Testis (tissue), 2 donors: ENCODE measurements around the gene GARIN5B.

Source experiments
- CTCF ChIP-seq, 3 experiments: fragments of 450-650 bp in 2 of 3; fragments of 200-600 bp in 1 of 3; sonication (generic) in 1 of 3; IDR thresholded peaks; one replicate each; pipeline ENCODE4 v1.5.1; 2016 to 2019; ENCODE audit warnings: antibody characterized with exemption in 3 of 3, mild to moderate bottlenecking in 2 of 3, moderate library complexity in 1 of 3
- POLR2A ChIP-seq: fragments of 450-650 bp; IDR thresholded peaks from one replicate; pipeline ENCODE4 v1.6.1; 2017; ENCODE audit warnings: antibody characterized with exemption, mild to moderate bottlenecking, moderate library complexity

- TF ChIP-seq CTCF (IDR thresholded peaks at IDR 0.05) (no peak), POLR2A (no peak)
These were observed 50.2 kb downstream of the GARIN5B start for GRCh38 chr19:55312621-55313512.
